ENCODE measurements around the gene ABCB10. TPM values are rescaled to one million over a fixed set of nuclear protein-coding genes. Genes with fewer than 3 reads are reported as not detected.
"Not testable (repeated sequence)": the region's sequence is repeated elsewhere in the genome, so short reads cannot be mapped to it uniquely, and the experiment has no call there.

The ABCB10 gene
- total RNA-seq, 2 donors from 2014 or later: 10.1 to 14.8 TPM

- no peak for ATAC-seq
These were observed 19.9 kb upstream of the ABCB10 start for GRCh38 chr1:229578168-229579058.

DNA sequence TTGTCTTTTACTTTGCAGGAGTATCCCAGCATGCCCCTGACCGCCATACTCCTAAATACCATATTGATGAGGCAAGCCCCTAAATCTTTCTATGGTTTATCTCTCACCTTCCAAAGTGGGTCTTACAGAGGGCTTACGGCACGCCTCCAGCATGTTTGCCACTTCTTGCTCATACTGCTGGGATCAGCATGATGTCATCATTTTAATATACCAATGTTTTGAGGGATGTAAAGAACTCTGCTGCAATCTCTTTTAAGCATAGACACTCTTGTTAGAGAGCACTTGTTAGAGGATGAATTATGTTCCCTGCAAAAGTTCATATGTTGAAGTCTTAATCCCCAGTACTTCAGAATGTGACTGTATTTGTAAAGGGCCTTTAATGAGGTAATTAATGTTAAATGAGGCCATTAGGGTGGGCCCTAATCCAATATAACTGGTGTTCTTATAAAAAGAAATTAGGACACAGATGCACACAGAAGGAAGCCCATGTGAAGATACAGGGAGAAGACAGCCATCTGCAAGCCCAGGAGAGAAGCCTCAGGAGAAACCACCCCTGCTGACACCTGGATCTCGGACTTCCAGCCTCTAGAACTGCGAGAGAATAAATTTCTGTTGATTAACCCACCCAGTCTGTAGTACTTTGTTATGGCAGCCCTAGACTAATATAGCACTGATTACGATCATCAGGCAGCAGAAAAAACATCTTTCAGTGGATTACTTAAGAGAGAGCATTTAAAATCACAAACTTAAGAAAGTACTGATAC is 16.4 kb upstream of the ABCB10 start:
- intact Hi-C loops (cut with DNase I): no loop called here

More at GRCh38 chr1:229578168-229579058, 19.9 kb upstream of the ABCB10 start:
- no peak for DNase-seq
- intact Hi-C loops (cut with DNase I): no loop called here

DNA sequence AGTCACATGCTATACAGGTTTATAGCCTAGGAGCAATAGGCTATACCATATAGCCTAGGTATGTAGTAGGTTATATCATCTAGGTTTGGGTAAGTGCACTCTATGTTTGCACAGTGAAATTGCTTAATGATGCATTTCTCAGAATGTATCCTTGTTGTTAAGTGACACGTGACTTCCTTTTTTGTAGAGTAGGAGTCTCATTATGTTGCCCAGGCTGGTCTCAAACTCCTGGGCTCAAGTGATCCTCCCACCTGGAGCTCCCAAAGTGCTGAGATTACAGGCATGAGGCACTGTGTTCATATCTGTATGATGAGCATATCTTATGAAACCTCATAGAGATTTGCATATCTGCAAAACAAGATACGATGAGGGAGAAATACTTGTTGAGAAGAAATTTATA is 13.8 kb upstream of the ABCB10 start:
- intact Hi-C loops (cut with DNase I): no loop called here
- DNase-seq: no peak
- ATAC-seq: no peak

More for the DNA sequence above, 16.4 kb upstream of the ABCB10 start:
- DNase-seq (no peak), ATAC-seq (no peak)

DNA sequence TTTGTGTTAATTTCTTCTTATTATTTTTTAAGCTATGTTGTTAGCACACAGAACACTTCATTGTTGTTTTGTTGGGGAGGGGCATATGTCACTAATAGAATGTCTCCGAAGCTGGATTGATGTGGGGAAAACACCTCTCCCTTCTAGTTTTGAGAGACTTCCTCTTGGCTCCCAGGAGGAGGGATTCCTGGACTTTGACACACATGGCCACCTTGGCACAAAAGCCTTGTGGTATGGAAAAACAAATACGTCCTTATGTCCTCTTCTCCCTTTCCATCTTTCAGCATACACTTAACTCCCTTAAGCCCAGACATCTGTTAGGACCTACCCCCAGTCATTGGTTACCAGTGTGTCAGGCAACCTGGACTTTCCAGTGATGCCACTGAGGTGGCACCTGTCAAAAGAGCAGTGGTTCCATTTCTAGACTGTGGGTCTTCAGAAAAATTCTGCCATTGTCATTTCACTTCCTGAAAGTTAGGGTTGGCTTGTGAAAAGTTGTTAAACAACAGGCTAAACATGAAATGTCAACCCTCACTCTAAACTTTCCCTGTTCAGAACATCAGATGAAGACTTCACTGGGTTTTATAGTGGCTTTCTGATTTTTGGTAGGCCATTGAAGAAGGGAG is 12.5 kb upstream of the ABCB10 start:
- DNase-seq: no peak
- no peak for ATAC-seq
- intact Hi-C loops (cut with DNase I): no loop called here

DNA sequence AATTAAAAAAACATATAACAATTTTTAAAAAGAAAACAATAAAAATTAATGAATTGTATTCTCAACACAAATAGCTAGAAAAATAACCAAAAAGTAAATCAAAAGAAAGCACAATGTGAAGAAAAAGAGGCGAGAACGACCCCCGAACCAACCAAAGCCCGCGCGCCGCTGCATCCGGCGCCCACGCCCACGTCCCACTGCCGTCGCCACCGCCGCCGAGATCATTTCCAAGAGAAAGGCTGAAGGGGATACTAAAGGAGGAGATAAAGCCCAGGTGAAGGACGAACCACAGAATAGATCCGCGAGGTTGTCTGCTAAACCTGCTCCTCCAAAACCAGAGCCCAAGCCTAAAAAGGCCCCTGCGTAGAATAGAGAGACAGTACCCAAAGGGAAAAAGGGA is 11.8 kb upstream of the ABCB10 start:
- no peak for ATAC-seq
- no peak for DNase-seq
- intact Hi-C loops (cut with DNase I): no loop called here

GRCh38 chr1:229567109-229567868 is 8.8 kb upstream of the ABCB10 start:
- intact Hi-C loops (cut with DNase I): no loop called here
- ATAC-seq: no peak

GRCh38 chr1:229563701-229564100 is 5.2 kb upstream of the ABCB10 start:
- no peak for DNase-seq
- peak in 1 of 2 donors; percentile 48 for ATAC-seq
- intact Hi-C loops (cut with DNase I): no loop called here

More at GRCh38 chr1:229567109-229567868, 8.8 kb upstream of the ABCB10 start:
- DNase-seq: no peak

DNA sequence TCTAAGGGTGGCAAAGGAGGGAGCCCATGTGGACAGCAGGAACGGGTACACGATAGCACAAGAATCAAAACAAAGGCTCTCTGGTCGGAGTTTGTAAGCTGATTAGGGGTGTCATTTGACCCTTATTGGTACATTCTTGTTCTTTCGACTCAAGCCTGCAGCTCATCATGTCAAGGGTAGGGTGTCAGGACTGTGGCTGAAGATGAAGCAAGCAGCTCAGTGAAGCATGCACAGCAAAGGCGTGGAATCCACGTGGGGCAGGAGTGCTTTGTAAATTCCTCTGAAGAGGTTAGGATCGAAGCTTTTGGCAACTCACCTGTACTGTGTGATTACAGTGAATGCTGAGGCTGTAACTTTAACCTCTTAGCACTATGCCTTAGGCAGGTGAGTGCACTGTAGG is 4.7 kb upstream of the ABCB10 start:
- intact Hi-C loops (cut with DNase I): no loop called here
- ATAC-seq: no peak
- DNase-seq: no peak

GRCh38 chr1:229562686-229563085 is 4.2 kb upstream of the ABCB10 start:
- DNase-seq: no peak
- ATAC-seq: no peak
- intact Hi-C loops (cut with DNase I): no loop called here

DNA sequence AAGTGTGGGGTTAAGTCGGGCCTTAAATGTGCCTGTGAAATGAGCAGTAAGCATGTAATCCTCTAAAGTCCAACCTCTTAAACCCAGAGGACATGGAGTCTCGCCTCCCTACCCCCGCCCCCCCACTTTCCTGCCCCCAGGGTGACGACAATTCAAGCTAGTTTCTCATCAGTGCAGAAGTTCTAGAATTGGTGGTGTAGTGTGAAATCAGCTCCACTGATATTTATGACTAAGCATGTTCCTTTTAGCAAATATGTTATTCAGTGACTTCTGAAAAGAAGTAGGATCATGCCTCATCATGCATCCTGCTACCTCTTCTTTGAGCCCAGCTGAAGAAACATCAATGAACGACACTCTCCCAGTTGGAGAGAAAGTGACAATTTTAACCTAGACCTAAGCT is 2.6 kb upstream of the ABCB10 start:
- ATAC-seq: no peak
- intact Hi-C loops (cut with DNase I): no loop called here
- no peak for DNase-seq

DNA sequence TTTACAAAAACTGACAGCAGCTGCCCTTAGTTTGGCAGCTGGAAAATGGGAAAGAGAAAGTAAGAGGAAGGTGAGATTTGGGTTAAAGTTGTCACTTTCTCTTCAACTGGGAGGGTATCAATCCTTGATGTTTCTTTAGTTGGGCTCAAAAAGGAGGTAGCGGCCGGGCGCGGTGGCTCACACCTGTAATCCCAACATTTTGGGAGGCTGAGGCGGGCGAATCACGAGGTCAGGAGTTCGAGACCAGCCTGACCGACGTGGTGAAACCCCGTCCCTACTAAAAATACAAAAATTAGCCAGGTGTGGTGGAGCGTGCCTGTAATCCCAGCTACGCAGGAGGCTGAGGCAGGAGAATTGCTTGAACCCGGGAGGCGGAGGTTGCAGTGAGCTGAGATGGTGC is 1.6 kb upstream of the ABCB10 start:
- DNase-seq; ATAC-seq; intact Hi-C loops (cut with DNase I): not testable (repeated sequence)

DNA sequence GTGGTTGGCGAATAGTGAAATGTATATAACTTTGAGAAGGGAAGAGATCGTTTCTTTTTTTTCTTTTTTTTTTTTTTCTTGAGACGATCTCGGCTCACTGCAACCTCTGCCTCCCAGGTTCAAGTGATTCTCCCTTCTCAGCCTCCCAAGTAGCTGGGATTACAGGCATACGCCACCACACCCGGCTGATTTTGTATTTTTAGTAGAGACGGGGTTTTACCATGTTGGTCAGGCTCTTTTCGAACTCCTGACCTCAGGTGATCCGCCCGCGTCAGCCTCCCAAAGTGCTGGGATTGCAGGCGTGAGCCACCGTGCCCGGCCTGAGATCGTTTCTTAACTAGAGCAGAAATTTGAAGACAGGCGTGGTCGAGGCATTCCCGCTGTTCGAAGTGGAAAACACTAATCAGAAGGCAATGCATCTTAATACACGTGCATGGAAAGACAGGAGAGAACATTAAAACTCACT is 862 bp upstream of the ABCB10 start:
- peak; percentile 27 for DNase-seq
- not testable (repeated sequence) for ATAC-seq
- intact Hi-C loops (cut with DNase I): loop anchor here (2.0 to 5.0 kb wide), 2 partner anchors 63 to 67 kb away; partner anchors contain the start of genes TAF5L (in 1 of the 2) and URB2 (in 1 of the 2)

GRCh38 chr1:229557913-229558414 is 543 bp downstream of the ABCB10 start:
- peak; percentile 7 to 19 for ATAC-seq
- DNase-seq: peak; percentile 31
- intact Hi-C loops (cut with DNase I): loop anchor here (2.0 to 5.0 kb wide), 2 partner anchors 64 to 69 kb away; partner anchors contain the start of genes TAF5L (in 1 of the 2) and URB2 (in 1 of the 2)

DNA sequence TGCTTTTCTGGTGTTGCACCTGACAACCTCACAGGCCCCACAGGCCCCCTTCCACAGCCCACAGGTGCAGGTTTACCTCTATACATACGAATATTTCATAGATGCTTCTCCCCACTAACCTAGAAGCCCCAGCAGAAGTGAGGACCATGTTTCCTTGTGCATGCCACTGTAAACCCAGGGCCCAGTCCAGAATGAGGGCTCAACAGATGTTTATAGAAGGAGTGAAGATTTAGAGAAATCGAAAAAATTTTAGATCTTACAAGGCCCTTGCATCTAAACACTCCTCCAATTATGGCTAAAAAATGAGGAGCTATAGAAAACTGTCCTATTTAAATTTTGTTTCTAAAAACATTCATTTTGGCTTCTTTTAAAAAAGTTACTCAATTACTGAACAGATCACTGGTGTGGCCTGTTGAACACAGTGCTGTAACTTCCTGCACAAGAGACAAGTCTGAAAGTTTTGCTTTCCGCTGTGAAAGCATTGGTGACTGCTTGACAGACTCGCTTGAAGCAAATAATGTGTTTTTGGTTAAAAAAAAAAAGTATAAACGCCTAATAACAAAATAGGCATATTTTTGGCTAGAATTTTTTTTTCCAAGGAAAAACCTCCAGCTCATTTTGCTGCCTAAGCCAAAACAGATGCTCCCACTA is 1.2 kb downstream of the ABCB10 start:
- ATAC-seq: no peak
- DNase-seq: no peak
- intact Hi-C loops (cut with DNase I): loop anchor here in 1 of 2 donors (5.0 kb wide), 1 partner anchor 65 kb away; no protein-coding TSS in a partner anchor

DNA sequence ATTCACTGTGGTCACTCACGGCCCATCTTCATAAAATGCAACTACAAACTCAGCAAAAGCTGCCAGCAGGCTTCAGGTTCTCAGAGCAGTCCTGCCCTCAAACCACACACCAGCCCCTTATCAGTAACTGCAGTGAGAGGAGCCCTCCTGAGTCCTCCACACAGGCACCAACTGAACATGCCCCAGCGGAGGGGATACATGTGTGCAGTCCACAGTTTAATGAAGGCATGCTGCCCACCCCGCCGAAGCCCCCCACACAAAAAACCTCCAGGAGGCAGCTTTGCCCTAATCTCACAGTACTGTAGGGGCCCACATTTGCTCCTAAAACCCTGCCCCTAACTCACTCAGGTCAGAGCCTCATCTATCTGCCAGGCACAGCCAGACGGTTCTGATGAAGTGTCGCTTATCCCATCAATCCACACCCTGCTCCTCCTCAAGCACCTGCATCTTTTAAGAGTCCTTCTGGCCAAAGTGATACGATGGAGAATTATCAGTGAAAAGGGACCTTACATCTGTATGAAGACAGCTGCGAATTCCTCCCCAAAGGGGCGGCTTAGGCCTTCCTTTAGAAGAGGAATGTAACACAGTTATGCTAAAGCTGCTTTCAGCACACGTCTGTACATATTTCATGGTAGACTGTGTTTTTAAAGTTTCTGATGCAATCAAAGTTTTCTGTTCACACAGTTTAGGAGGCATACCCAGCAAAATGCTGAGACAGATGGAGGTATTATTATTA is 3.5 kb downstream of the ABCB10 start:
- ATAC-seq (no peak), DNase-seq (no peak)
- intact Hi-C loops (cut with DNase I): loop anchor here in 1 of 2 donors (5.0 kb wide), 1 partner anchor 67 kb away; no protein-coding TSS in a partner anchor

DNA sequence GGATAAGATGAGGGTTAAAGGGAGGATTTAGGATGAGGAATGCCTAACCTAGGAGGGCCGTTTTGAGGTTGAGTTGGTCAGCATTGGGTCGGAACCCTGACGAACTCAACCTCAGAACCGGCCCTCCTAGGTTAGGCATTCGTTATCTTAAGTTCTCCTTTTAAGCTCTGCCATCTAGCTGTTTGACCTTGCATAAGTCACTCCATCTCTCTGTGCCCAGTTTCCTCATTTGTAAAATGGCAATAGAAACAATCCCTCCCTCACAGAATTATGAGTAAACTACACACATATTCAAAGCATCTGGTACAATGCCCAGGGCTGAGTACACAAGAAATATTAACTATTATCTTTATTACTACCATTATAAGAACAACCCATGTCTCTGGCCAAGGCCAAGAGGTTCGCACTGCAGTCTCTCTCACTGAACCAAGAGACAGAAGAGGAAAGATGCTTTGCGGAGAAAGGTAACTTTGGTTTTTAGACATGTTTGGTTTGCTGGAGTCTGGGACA is 4.8 kb downstream of the ABCB10 start:
- ATAC-seq (no peak), DNase-seq (no peak)
- intact Hi-C loops (cut with DNase I): no loop called here

- intact Hi-C loops (cut with DNase I): no loop called here
These were observed 5.8 kb downstream of the ABCB10 start for GRCh38 chr1:229552732-229553131.

More at GRCh38 chr1:229552732-229553131, 5.8 kb downstream of the ABCB10 start:
- ATAC-seq (no peak), DNase-seq (no peak)
